Spinal cord (tissue), 10 donors: ENCODE results near the gene MAN2A2. TPM values are rescaled to one million over a fixed set of nuclear protein-coding genes. Genes with fewer than 3 reads are reported as not detected.

Experiments used
- DNase-seq, 6 donors: peaks; one replicate each; pipeline versions ENCODE4 v3.0.0 to v3.0.0-alpha.2; 2013 to 2015; ENCODE audit warnings: low spot score in 6 of 6, low read depth in 4 of 6
- H3K27ac ChIP-seq: one replicate; pipeline ENCODE4 v1.5.1; 2013; ENCODE audit warnings: low read depth, low read length, control low read depth
- H3K27me3 ChIP-seq: one replicate; pipeline ENCODE4 v1.6.1; 2013; ENCODE audit warnings: low read length; ENCODE audit not compliant: control insufficient read depth, insufficient read depth
- H3K36me3 ChIP-seq: one replicate; pipeline ENCODE4 v1.6.1; 2013; ENCODE audit warnings: low read length; ENCODE audit not compliant: control insufficient read depth, insufficient read depth
- H3K4me1 ChIP-seq: one replicate; pipeline ENCODE4 v1.6.1; 2013; ENCODE audit warnings: low read length; ENCODE audit not compliant: control insufficient read depth, insufficient read depth
- H3K4me3 ChIP-seq: one replicate; pipeline ENCODE4 v1.5.1; 2013; ENCODE audit warnings: low read depth, low read length, control low read depth
- H3K9me3 ChIP-seq: one replicate; pipeline ENCODE4 v1.6.1; 2013; ENCODE audit warnings: low read length; ENCODE audit not compliant: control insufficient read depth, insufficient read depth
- WGBS: methylation state at CpG from one replicate; pipeline ENCODE4 v1.1.5; 2013; ENCODE audit warnings: missing lambda C conversion rate; ENCODE audit not compliant: insufficient coverage; 5-methylcytosine and 5-hydroxymethylcytosine counted together
- polyA plus RNA-seq, 2 donors: library from polyadenylated mRNA; unstranded; fragments of 120-200 nt; gene quantifications; one replicate each; pipeline ENCODE4 v1.2.1, GENCODE V29; 2013; ENCODE audit not compliant: insufficient read length in 2 of 2
- total RNA-seq, 2 donors: library from RNA; depleted of rRNA in 1 of 2; stranded (reverse); fragments of 120-200 nt in 1 of 2; fragments of >200 nt in 1 of 2; gene quantifications; one replicate each; pipeline versions ENCODE4 v1.2.3 to v1.2.4, GENCODE V29; 2013 to 2014
- donor health status: healthy.

Gene MAN2A2
- total and polyA plus RNA-seq, 4 donors, result 25.3 to 128 (median 81.2) TPM

DNA sequence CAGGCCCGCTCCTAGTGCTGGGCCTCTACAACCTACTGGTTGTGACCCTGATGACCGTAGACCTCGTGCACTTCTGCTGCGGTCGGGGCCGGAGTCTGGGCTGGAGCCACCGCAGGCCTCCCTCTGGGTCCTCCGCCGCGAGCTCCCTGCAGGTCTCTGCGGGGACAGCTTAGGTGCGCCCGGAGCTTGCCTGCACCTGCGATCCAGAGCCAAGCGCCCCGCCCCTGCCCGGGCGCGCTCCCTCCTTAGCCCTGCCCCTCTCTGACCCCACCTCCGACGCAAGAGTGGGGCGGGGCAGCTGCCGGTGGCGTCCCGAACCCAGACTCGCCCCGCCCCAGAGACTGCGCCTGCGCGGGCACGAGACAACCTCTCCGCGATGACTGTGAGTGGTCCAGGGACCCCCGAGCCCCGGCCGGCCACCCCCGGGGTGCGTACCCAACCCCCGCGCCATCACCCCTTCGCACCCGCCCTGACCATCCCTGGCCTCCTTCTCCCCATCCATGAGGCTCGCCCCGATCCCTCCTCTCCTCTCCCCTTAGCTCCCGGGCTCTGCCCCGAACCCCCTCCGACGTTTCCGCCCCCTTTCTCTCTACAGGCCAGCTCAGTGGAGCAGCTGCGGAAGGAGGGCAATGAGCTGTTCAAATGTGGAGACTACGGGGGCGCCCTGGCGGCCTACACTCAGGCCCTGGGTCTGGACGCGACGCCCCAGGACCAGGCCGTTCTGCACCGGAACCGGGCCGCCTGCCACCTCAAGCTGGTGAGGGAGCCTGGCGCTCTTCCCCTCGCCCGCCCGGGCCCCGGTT lies 32.0 kb downstream of the MAN2A2 start, which contains the start of gene UNC45A:
TSS of gene UNC45A (plus strand) at position 337 of the 803 bp plus-strand sequence. CDS start at position 377, 40 bp downstream.
- peak within 1 kb of the TSS; percentile 72 for H3K27ac ChIP-seq
- peaks cover 57% of the 10 kb centered on the region for H3K4me1 ChIP-seq
- peaks cover 33% of the 10 kb centered on the region for H3K36me3 ChIP-seq
- H3K27me3 ChIP-seq, result no peaks in the 10 kb centered on the region
- peak within 1 kb of the TSS; percentile 76 for H3K4me3 ChIP-seq
- H3K9me3 ChIP-seq, result no peaks in the 10 kb centered on the region
- peak in 5 of 6 donors; percentile 66 to 97 (median 85) for DNase-seq
- under 1% methylated on average over 65 of the region's 65 CpGs for WGBS

- no CpG with 5 or more reads among the region's 1 CpG for WGBS
- Histone ChIP-seq H3K27me3 (no peaks in the 10 kb centered on the region), H3K9me3 (no peaks in the 10 kb centered on the region), H3K4me1 (peaks cover 40% of the 10 kb centered on the region), H3K36me3 (peaks cover 50% of the 10 kb centered on the region), H3K27ac (no peak overlapping the region), H3K4me3 (no peak overlapping the region)
- DNase-seq, result no peak
Observed at GRCh38 chr15:90936823-90937222, 33.7 kb downstream of the MAN2A2 start.

DNA sequence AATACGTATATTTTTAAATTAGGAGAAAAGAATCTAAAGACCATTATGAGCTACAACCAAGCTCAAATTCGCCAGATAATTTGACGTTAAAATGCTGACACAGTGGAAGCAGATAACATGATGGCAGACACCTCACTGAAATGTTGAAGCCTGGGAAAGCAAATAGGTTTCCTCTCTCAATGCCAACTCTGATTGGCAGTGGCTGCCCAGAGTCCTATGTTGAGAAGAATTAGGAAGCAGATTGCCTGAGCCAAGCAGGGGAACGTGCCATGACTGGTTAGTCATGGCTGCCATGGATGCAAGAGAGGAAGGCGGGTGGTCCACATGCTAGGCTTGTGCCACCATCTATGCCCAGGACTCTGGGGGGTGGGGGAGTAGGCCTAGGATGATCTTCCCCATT lies 35.2 kb downstream of the MAN2A2 start:
- peak in 2 of 6 donors; percentile 13 to 51 for DNase-seq
- Histone ChIP-seq H3K27ac (no peak overlapping the region), H3K4me3 (no peak overlapping the region), H3K9me3 (no peaks in the 10 kb centered on the region), H3K27me3 (no peaks in the 10 kb centered on the region), H3K4me1 (peaks cover 31% of the 10 kb centered on the region), H3K36me3 (peaks cover 64% of the 10 kb centered on the region)
- WGBS, result 100% methylated on average over 1 of the region's 5 CpGs

- Histone ChIP-seq H3K36me3 (peaks cover 79% of the 10 kb centered on the region), H3K27ac (no peak overlapping the region), H3K27me3 (no peaks in the 10 kb centered on the region), H3K9me3 (no peaks in the 10 kb centered on the region), H3K4me3 (no peak overlapping the region), H3K4me1 (peaks cover 21% of the 10 kb centered on the region)
- WGBS, result 77% methylated on average over 5 of the region's 7 CpGs
- no peak for DNase-seq
Observed at GRCh38 chr15:90939756-90940155, 36.7 kb downstream of the MAN2A2 start.

GRCh38 chr15:90941038-90941437 lies 37.9 kb downstream of the MAN2A2 start:
- no peaks in the 10 kb centered on the region for H3K9me3 ChIP-seq
- no peak for DNase-seq
- 96% methylated on average over 4 of the region's 4 CpGs for WGBS
- H3K27me3 ChIP-seq, result no peaks in the 10 kb centered on the region
- H3K4me1 ChIP-seq, result peaks cover 13% of the 10 kb centered on the region
- H3K36me3 ChIP-seq, result peaks cover 86% of the 10 kb centered on the region
- no peak overlapping the region for H3K4me3 ChIP-seq
- H3K27ac ChIP-seq, result no peak overlapping the region

GRCh38 chr15:90942354-90943120 lies 39.4 kb downstream of the MAN2A2 start:
- Histone ChIP-seq H3K4me1 (no peaks in the 10 kb centered on the region), H3K4me3 (no peak overlapping the region), H3K27ac (no peak overlapping the region), H3K9me3 (no peaks in the 10 kb centered on the region), H3K27me3 (no peaks in the 10 kb centered on the region), H3K36me3 (peaks cover 92% of the 10 kb centered on the region)
- 96% methylated on average over 8 of the region's 12 CpGs for WGBS
- no peak for DNase-seq

- peaks cover 96% of the 10 kb centered on the region for H3K36me3 ChIP-seq
- no peak for DNase-seq
- no peaks in the 10 kb centered on the region for H3K27me3 ChIP-seq
- H3K4me1 ChIP-seq, result no peaks in the 10 kb centered on the region
- H3K27ac ChIP-seq, result no peak overlapping the region
- no peaks in the 10 kb centered on the region for H3K9me3 ChIP-seq
- 85% methylated on average over 7 of the region's 7 CpGs for WGBS
- H3K4me3 ChIP-seq, result no peak overlapping the region
Observed at GRCh38 chr15:90945091-90945490, 42.0 kb downstream of the MAN2A2 start.

- Histone ChIP-seq H3K4me3 (no peak overlapping the region), H3K27me3 (no peaks in the 10 kb centered on the region), H3K36me3 (peaks cover 95% of the 10 kb centered on the region), H3K4me1 (no peaks in the 10 kb centered on the region), H3K9me3 (no peaks in the 10 kb centered on the region), H3K27ac (no peak overlapping the region)
- 75% methylated on average over 16 of the region's 16 CpGs for WGBS
- no peak for DNase-seq
Observed at GRCh38 chr15:90946538-90946937, 43.4 kb downstream of the MAN2A2 start.

- H3K9me3 ChIP-seq, result no peaks in the 10 kb centered on the region
- no peak for DNase-seq
- H3K27me3 ChIP-seq, result no peaks in the 10 kb centered on the region
- no peaks in the 10 kb centered on the region for H3K4me1 ChIP-seq
- H3K4me3 ChIP-seq, result no peak overlapping the region
- H3K36me3 ChIP-seq, result peaks cover 96% of the 10 kb centered on the region
- H3K27ac ChIP-seq, result no peak overlapping the region
- 84% methylated on average over 7 of the region's 8 CpGs for WGBS
Observed at GRCh38 chr15:90946941-90947576, 44.0 kb downstream of the MAN2A2 start.
